Neuron (in vitro differentiated cells): ENCODE data around the gene STRBP.

Experiments
- H2AFZ ChIP-seq: one replicate; pipeline ENCODE4 v1.6.1; 2013; ENCODE audit warnings: low read depth, mild to moderate bottlenecking, inconsistent platforms, low read length, moderate library complexity
- H3K27me3 ChIP-seq: one replicate; pipeline ENCODE4 v1.6.1; 2013; ENCODE audit warnings: low read length; ENCODE audit not compliant: insufficient read depth
- H3K36me3 ChIP-seq: one replicate; pipeline ENCODE4 v1.6.1; 2013; ENCODE audit warnings: low read length; ENCODE audit not compliant: insufficient read depth
- H3K4me1 ChIP-seq: one replicate; pipeline ENCODE4 v1.6.1; 2013; ENCODE audit warnings: low read length; ENCODE audit not compliant: insufficient read depth
- H3K4me3 ChIP-seq: 2 replicates; pipeline ENCODE4 v1.5.1; 2013; ENCODE audit warnings: mild to moderate bottlenecking, low read length, moderate library complexity
- H3K9me3 ChIP-seq: one replicate; pipeline ENCODE4 v1.6.1; 2013; ENCODE audit warnings: low read length

STRBP gene

GRCh38 chr9:123089040-123089439 lies 179.3 kb downstream of the STRBP start:
- Histone ChIP-seq H3K4me3 (no peak overlapping the region), H3K27me3 (no peaks in the 10 kb centered on the region), H2AFZ (no peak overlapping the region), H3K36me3 (peaks cover 76% of the 10 kb centered on the region), H3K9me3 (no peaks in the 10 kb centered on the region), H3K4me1 (no peaks in the 10 kb centered on the region)

GRCh38 chr9:123087359-123087888 lies 181.0 kb downstream of the STRBP start:
- H3K36me3 ChIP-seq, result peaks cover 76% of the 10 kb centered on the region
- H3K4me1 ChIP-seq, result no peaks in the 10 kb centered on the region
- no peaks in the 10 kb centered on the region for H3K27me3 ChIP-seq
- no peak overlapping the region for H3K4me3 ChIP-seq
- no peaks in the 10 kb centered on the region for H3K9me3 ChIP-seq
- no peak overlapping the region for H2AFZ ChIP-seq

GRCh38 chr9:123085916-123086315 lies 182.5 kb downstream of the STRBP start:
- Histone ChIP-seq H3K27me3 (no peaks in the 10 kb centered on the region), H2AFZ (no peak overlapping the region), H3K4me1 (no peaks in the 10 kb centered on the region), H3K9me3 (no peaks in the 10 kb centered on the region), H3K4me3 (no peak overlapping the region), H3K36me3 (peaks cover 62% of the 10 kb centered on the region)

GRCh38 chr9:123084256-123084655 lies 184.1 kb downstream of the STRBP start:
- Histone ChIP-seq H3K9me3 (no peaks in the 10 kb centered on the region), H3K4me1 (no peaks in the 10 kb centered on the region), H2AFZ (no peak overlapping the region), H3K4me3 (no peak overlapping the region), H3K27me3 (no peaks in the 10 kb centered on the region), H3K36me3 (peaks cover 59% of the 10 kb centered on the region)

GRCh38 chr9:123083680-123084079 lies 184.7 kb downstream of the STRBP start:
- no peaks in the 10 kb centered on the region for H3K4me1 ChIP-seq
- no peak overlapping the region for H2AFZ ChIP-seq
- H3K9me3 ChIP-seq, result no peaks in the 10 kb centered on the region
- peaks cover 56% of the 10 kb centered on the region for H3K36me3 ChIP-seq
- no peak overlapping the region for H3K4me3 ChIP-seq
- no peaks in the 10 kb centered on the region for H3K27me3 ChIP-seq

- no peaks in the 10 kb centered on the region for H3K27me3 ChIP-seq
- H3K9me3 ChIP-seq, result no peaks in the 10 kb centered on the region
- no peak overlapping the region for H2AFZ ChIP-seq
- H3K4me3 ChIP-seq, result no peak overlapping the region
- peaks cover 69% of the 10 kb centered on the region for H3K36me3 ChIP-seq
- H3K4me1 ChIP-seq, result no peaks in the 10 kb centered on the region
Observed at GRCh38 chr9:123081824-123082223, 186.6 kb downstream of the STRBP start.

- Histone ChIP-seq H3K9me3 (no peaks in the 10 kb centered on the region), H3K4me1 (no peaks in the 10 kb centered on the region), H2AFZ (no peak overlapping the region), H3K27me3 (no peaks in the 10 kb centered on the region), H3K4me3 (no peak overlapping the region), H3K36me3 (peaks cover 70% of the 10 kb centered on the region)
Observed at GRCh38 chr9:123080444-123080843, 187.9 kb downstream of the STRBP start.

GRCh38 chr9:123074628-123075027 lies 193.8 kb downstream of the STRBP start:
- Histone ChIP-seq H2AFZ (no peak overlapping the region), H3K4me1 (no peaks in the 10 kb centered on the region), H3K4me3 (no peak overlapping the region), H3K36me3 (peaks cover 78% of the 10 kb centered on the region), H3K9me3 (no peaks in the 10 kb centered on the region), H3K27me3 (no peaks in the 10 kb centered on the region)

- H3K27me3 ChIP-seq, result no peaks in the 10 kb centered on the region
Observed at GRCh38 chr9:123073991-123074422, 194.4 kb downstream of the STRBP start.

GRCh38 chr9:123073441-123073840 lies 194.9 kb downstream of the STRBP start:
- no peaks in the 10 kb centered on the region for H3K4me1 ChIP-seq
- peaks cover 84% of the 10 kb centered on the region for H3K36me3 ChIP-seq
- H3K4me3 ChIP-seq, result no peak overlapping the region
- H2AFZ ChIP-seq, result no peak overlapping the region
- no peaks in the 10 kb centered on the region for H3K9me3 ChIP-seq
- H3K27me3 ChIP-seq, result no peaks in the 10 kb centered on the region

More at GRCh38 chr9:123073991-123074422, 194.4 kb downstream of the STRBP start:
- H3K4me1 ChIP-seq, result no peaks in the 10 kb centered on the region
- H3K9me3 ChIP-seq, result no peaks in the 10 kb centered on the region
- peaks cover 83% of the 10 kb centered on the region for H3K36me3 ChIP-seq
- no peak overlapping the region for H3K4me3 ChIP-seq
- H2AFZ ChIP-seq, result no peak overlapping the region

- H3K4me3 ChIP-seq, result no peak overlapping the region
- peaks cover 83% of the 10 kb centered on the region for H3K36me3 ChIP-seq
- H2AFZ ChIP-seq, result no peak overlapping the region
- H3K4me1 ChIP-seq, result no peaks in the 10 kb centered on the region
- no peaks in the 10 kb centered on the region for H3K27me3 ChIP-seq
- H3K9me3 ChIP-seq, result no peaks in the 10 kb centered on the region
Observed at GRCh38 chr9:123072407-123072995, 195.9 kb downstream of the STRBP start.
